ENCODE measurements around the gene SLC35A1. TPM values are rescaled to one million over a fixed set of nuclear protein-coding genes. Genes with fewer than 3 reads are reported as not detected.

The SLC35A1 gene
- total RNA-seq, 3 donors from 2014 or later (not counting 1 experiment from before 2014, with no cell fraction given): 10.9 to 14.8 (median 13.4) TPM

GRCh38 chr6:87465051-87465450 lies 7.7 kb upstream of the SLC35A1 start:
- no peaks in the 10 kb centered on the region for H3K9me3 Mint-ChIP-seq
- H3K9me3 ChIP-seq (ENCODE audit: control insufficient read depth, insufficient read depth, low read length): no peaks in the 10 kb centered on the region
- H3K27me3 ChIP-seq (ENCODE audit: control insufficient read depth, insufficient read depth, low read length): peaks cover 8% of the 10 kb centered on the region

DNA sequence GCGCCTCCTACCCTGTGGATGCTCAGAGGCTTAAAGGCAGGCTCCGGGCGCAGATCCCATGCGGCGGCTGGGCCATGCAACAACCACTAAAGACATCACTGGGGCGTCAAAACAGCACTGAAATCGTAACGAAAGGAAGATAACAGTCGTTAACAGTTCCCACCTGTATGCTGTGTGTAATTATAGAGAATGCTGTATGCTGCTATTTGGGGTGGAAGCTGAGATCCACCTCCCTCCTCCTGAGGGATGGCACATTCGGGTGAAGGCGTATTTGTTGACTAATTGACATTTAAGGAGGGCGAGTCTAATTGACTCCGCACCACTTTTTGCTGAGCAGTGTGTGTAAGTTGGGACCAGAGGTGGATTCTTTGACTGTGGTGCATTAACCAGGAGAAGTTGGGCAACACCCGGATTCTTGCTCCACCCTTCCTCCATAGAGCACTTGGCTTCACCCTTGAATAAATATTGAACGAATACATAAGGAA lies 687 bp downstream of the SLC35A1 start:
- Mint-ChIP-seq H3K27ac (peak overlapping the region; percentile 95 to 99), H3K4me1 (peaks cover 9 to 16% of the 10 kb centered on the region in 2 donors), H3K9me3 (no peaks in the 10 kb centered on the region), H3K36me3 (no peaks in the 10 kb centered on the region), H3K4me3 (peak overlapping the region; percentile 98), H3K27me3 (ENCODE audit: low read depth in 2 of 2) (peaks cover 3 to 7% of the 10 kb centered on the region in 2 donors)
- peak overlapping the region; percentile 93 for H3K27ac ChIP-seq (ENCODE audit: low read length)
- peak overlapping the region; percentile 88 for H3K4me3 ChIP-seq (ENCODE audit: low read length)
- ATAC-seq: peak in 2 of 3 donors; percentile 63 to 77
- no peaks in the 10 kb centered on the region for H3K27me3 ChIP-seq (ENCODE audit: control insufficient read depth, insufficient read depth, low read length)
- intact Hi-C loops (cut with micrococcal nuclease): loop anchor here (2.0 to 5.0 kb wide), 3 partner anchors 66 to 319 kb away; partner anchors contain the start of genes CFAP206, ORC3 and ZNF292
- H3K9me3 ChIP-seq (ENCODE audit: control insufficient read depth, insufficient read depth, low read length): no peaks in the 10 kb centered on the region
- 2% methylated on average over 15 of the region's 15 CpGs for WGBS (ENCODE audit: insufficient coverage)
- DNase-seq: peak in 1 of 2 donors; percentile 75
- peaks cover 8% of the 10 kb centered on the region for H3K4me1 ChIP-seq (ENCODE audit: control insufficient read depth, insufficient read depth, low read length)
- H3K36me3 ChIP-seq (ENCODE audit: control insufficient read depth, insufficient read depth, low read length): no peaks in the 10 kb centered on the region
- TF ChIP-seq, protein P1, sequence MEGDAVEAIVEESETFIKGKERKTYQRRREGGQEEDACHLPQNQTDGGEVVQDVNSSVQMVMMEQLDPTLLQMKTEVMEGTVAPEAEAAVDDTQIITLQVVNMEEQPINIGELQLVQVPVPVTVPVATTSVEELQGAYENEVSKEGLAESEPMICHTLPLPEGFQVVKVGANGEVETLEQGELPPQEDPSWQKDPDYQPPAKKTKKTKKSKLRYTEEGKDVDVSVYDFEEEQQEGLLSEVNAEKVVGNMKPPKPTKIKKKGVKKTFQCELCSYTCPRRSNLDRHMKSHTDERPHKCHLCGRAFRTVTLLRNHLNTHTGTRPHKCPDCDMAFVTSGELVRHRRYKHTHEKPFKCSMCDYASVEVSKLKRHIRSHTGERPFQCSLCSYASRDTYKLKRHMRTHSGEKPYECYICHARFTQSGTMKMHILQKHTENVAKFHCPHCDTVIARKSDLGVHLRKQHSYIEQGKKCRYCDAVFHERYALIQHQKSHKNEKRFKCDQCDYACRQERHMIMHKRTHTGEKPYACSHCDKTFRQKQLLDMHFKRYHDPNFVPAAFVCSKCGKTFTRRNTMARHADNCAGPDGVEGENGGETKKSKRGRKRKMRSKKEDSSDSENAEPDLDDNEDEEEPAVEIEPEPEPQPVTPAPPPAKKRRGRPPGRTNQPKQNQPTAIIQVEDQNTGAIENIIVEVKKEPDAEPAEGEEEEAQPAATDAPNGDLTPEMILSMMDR (IDR thresholded peaks at IDR 0.05): no peak

More at GRCh38 chr6:87465051-87465450, 7.7 kb upstream of the SLC35A1 start:
- Histone ChIP-seq H3K36me3 (ENCODE audit: control insufficient read depth, insufficient read depth, low read length) (no peaks in the 10 kb centered on the region), H3K27ac (ENCODE audit: low read length) (no peak overlapping the region), H3K4me1 (ENCODE audit: control insufficient read depth, insufficient read depth, low read length) (no peaks in the 10 kb centered on the region), H3K4me3 (ENCODE audit: low read length) (no peak overlapping the region)
- Mint-ChIP-seq H3K4me3 (no peak overlapping the region), H3K36me3 (no peaks in the 10 kb centered on the region), H3K27me3 (ENCODE audit: low read depth in 2 of 2) (peaks cover 40 to 49% of the 10 kb centered on the region in 2 donors), H3K4me1 (no peaks in the 10 kb centered on the region), H3K27ac (no peak overlapping the region)
- WGBS (ENCODE audit: insufficient coverage): 100% methylated on average over 2 of the region's 2 CpGs
- DNase-seq: no peak
- ATAC-seq: no peak
- intact Hi-C loops (cut with micrococcal nuclease): no loop called here
- TF ChIP-seq, protein P1 (IDR thresholded peaks at IDR 0.05): no peak

- Mint-ChIP-seq H3K4me3 (no peak overlapping the region), H3K36me3 (no peaks in the 10 kb centered on the region), H3K27me3 (ENCODE audit: low read depth in 2 of 2) (no peaks in the 10 kb centered on the region), H3K9me3 (no peaks in the 10 kb centered on the region), H3K27ac (no peak overlapping the region), H3K4me1 (peaks cover 6 to 11% of the 10 kb centered on the region in 2 donors)
- no peak for DNase-seq
- Histone ChIP-seq H3K4me3 (ENCODE audit: low read length) (no peak overlapping the region), H3K27ac (ENCODE audit: low read length) (no peak overlapping the region), H3K27me3 (ENCODE audit: control insufficient read depth, insufficient read depth, low read length) (no peaks in the 10 kb centered on the region), H3K36me3 (ENCODE audit: control insufficient read depth, insufficient read depth, low read length) (peaks cover 4% of the 10 kb centered on the region), H3K9me3 (ENCODE audit: control insufficient read depth, insufficient read depth, low read length) (no peaks in the 10 kb centered on the region), H3K4me1 (ENCODE audit: control insufficient read depth, insufficient read depth, low read length) (peaks cover 3% of the 10 kb centered on the region)
- no peak for ATAC-seq
- 100% methylated on average over 1 of the region's 3 CpGs for WGBS (ENCODE audit: insufficient coverage)
- TF ChIP-seq, protein P1 (IDR thresholded peaks at IDR 0.05): no peak
- intact Hi-C loops (cut with micrococcal nuclease): no loop called here
Measured at GRCh38 chr6:87481931-87482330, 9.2 kb downstream of the SLC35A1 start.

GRCh38 chr6:87482366-87482765 lies 9.6 kb downstream of the SLC35A1 start:
- no peak overlapping the region for H3K27ac Mint-ChIP-seq
- H3K27ac ChIP-seq (ENCODE audit: low read length): no peak overlapping the region
- H3K9me3 ChIP-seq (ENCODE audit: control insufficient read depth, insufficient read depth, low read length): no peaks in the 10 kb centered on the region
- H3K36me3 ChIP-seq (ENCODE audit: control insufficient read depth, insufficient read depth, low read length): peaks cover 4% of the 10 kb centered on the region
- H3K27me3 ChIP-seq (ENCODE audit: control insufficient read depth, insufficient read depth, low read length): no peaks in the 10 kb centered on the region
- WGBS (ENCODE audit: insufficient coverage): 49% methylated on average over 4 of the region's 4 CpGs
- no peaks in the 10 kb centered on the region for H3K9me3 Mint-ChIP-seq
- H3K4me1 Mint-ChIP-seq: peaks cover 6 to 11% of the 10 kb centered on the region in 2 donors
- ATAC-seq: no peak
- intact Hi-C loops (cut with micrococcal nuclease): no loop called here
- peaks cover 3% of the 10 kb centered on the region for H3K4me1 ChIP-seq (ENCODE audit: control insufficient read depth, insufficient read depth, low read length)
- no peaks in the 10 kb centered on the region for H3K36me3 Mint-ChIP-seq
- no peak overlapping the region for H3K4me3 Mint-ChIP-seq
- TF ChIP-seq, protein P1 (IDR thresholded peaks at IDR 0.05): no peak
- no peak for DNase-seq
- H3K27me3 Mint-ChIP-seq (ENCODE audit: low read depth in 2 of 2): no peaks in the 10 kb centered on the region
- H3K4me3 ChIP-seq (ENCODE audit: low read length): no peak overlapping the region
